ACC112 (cell line): ENCODE data around the gene CPSF4L.

Experiments used
- H2AFZ ChIP-seq: fragments of 200-600 bp; sonication (generic); one replicate; pipeline ENCODE4 v1.6.0; 2017; ENCODE audit warnings: antibody characterized with exemption, low read length; ENCODE audit not compliant: unreplicated experiment
- H3K27ac ChIP-seq: fragments of 200-600 bp; sonication (generic); 2 replicates; pipeline ENCODE4 v1.5.1; 2014; ENCODE audit warnings: low read depth, mild to moderate bottlenecking, antibody characterized with exemption, low read length, moderate library complexity
- H3K27me3 ChIP-seq: fragments of 200-600 bp; sonication (generic); 2 replicates; pipeline ENCODE4 v1.6.1; 2014; ENCODE audit warnings: mild to moderate bottlenecking, antibody characterized with exemption, low read length, moderate library complexity, mixed read lengths; ENCODE audit not compliant: insufficient read depth
- H3K36me3 ChIP-seq: fragments of 200-600 bp; sonication (generic); 2 replicates; pipeline ENCODE4 v1.6.1; 2016; ENCODE audit warnings: mild to moderate bottlenecking, antibody characterized with exemption, low read length, moderate library complexity, mixed read lengths; ENCODE audit not compliant: insufficient read depth
- H3K4me1 ChIP-seq: fragments of 200-600 bp; sonication (generic); one replicate; pipeline ENCODE4 v1.6.1; 2016; ENCODE audit warnings: low read length, mixed read lengths; ENCODE audit not compliant: insufficient read depth, unreplicated experiment, control insufficient read depth
- H3K4me3 ChIP-seq: fragments of 200-600 bp; sonication (generic); 2 replicates; pipeline ENCODE4 v1.5.1; 2014; ENCODE audit warnings: mild to moderate bottlenecking, low read depth, low read length
- H3K79me2 ChIP-seq: fragments of 200-600 bp; sonication (generic); one replicate; pipeline ENCODE4 v1.6.0; 2016; ENCODE audit warnings: low read length; ENCODE audit not compliant: control insufficient read depth, unreplicated experiment, insufficient read depth

CPSF4L gene

GRCh38 chr17:73215447-73215846 lies 46.2 kb downstream of the CPSF4L start:
- Histone ChIP-seq H2AFZ (no peak overlapping the region), H3K27ac (no peak overlapping the region), H3K79me2 (peaks cover 12% of the 10 kb centered on the region), H3K4me3 (no peak overlapping the region), H3K4me1 (no peaks in the 10 kb centered on the region), H3K27me3 (no peaks in the 10 kb centered on the region), H3K36me3 (no peaks in the 10 kb centered on the region)

DNA sequence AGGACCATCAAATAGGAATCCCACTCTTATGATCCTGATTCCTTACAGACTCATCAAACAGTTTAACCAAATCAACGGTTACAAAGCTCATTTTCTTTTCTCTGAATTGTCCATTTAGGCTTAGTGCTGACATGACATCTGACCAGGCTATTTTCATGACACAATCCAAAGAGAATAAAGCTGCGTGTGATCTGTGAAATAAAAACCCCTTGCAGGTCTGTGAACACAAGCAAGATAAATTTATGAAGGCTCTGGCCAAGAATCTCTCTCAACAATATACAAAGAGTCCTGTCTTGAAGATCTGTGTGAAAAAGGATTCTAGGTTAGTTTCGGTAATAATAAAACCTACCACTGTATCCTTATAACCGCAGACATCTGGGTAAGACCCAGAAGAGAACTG lies 46.8 kb downstream of the CPSF4L start:
- Histone ChIP-seq H3K27ac (no peak overlapping the region), H3K36me3 (no peaks in the 10 kb centered on the region), H3K4me3 (no peak overlapping the region), H3K27me3 (no peaks in the 10 kb centered on the region), H3K4me1 (no peaks in the 10 kb centered on the region), H3K79me2 (peaks cover 7% of the 10 kb centered on the region), H2AFZ (no peak overlapping the region)

- Histone ChIP-seq H3K27me3 (no peaks in the 10 kb centered on the region), H3K36me3 (no peaks in the 10 kb centered on the region), H3K79me2 (peaks cover 12% of the 10 kb centered on the region), H3K4me1 (no peaks in the 10 kb centered on the region), H2AFZ (no peak overlapping the region), H3K27ac (no peak overlapping the region), H3K4me3 (no peak overlapping the region)
Measured at GRCh38 chr17:73214008-73214407, 47.7 kb downstream of the CPSF4L start.

GRCh38 chr17:73211745-73212144 lies 49.9 kb downstream of the CPSF4L start:
- Histone ChIP-seq H3K4me1 (no peaks in the 10 kb centered on the region), H3K36me3 (peaks cover 16% of the 10 kb centered on the region; the same call in 1 of the 2 replicates), H3K27me3 (no peaks in the 10 kb centered on the region), H3K79me2 (peaks cover 12% of the 10 kb centered on the region), H3K4me3 (no peak overlapping the region), H3K27ac (no peak overlapping the region), H2AFZ (no peak overlapping the region)

- no peaks in the 10 kb centered on the region for H3K4me1 ChIP-seq
- H3K36me3 ChIP-seq, result peaks cover 30% of the 10 kb centered on the region
- H3K79me2 ChIP-seq, result peaks cover 12% of the 10 kb centered on the region
- H3K4me3 ChIP-seq, result no peak overlapping the region
- no peak overlapping the region for H3K27ac ChIP-seq
- no peaks in the 10 kb centered on the region for H3K27me3 ChIP-seq
- H2AFZ ChIP-seq, result no peak overlapping the region
Measured at GRCh38 chr17:73210002-73210678, 51.5 kb downstream of the CPSF4L start.

DNA sequence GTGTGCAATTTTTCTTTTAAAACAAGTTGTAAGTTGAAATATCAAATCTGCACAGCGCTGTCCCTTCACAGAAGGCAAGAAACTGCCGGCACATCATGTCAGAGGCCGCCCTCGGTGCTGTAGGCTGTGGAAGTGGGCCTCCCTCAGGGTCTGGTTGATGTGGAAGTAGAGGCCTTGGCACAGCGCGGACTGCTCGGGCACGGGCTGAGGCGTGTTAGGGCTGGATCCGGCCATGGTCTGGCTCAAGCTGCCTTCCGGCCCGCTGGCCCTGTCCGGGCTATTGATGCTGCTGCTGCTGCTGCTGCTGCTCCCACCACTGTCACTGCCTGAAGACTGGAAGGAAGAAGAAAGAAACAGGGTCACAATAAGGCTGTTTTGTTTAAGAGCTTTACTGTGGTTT lies 52.2 kb downstream of the CPSF4L start:
- H3K4me3 ChIP-seq, result no peak overlapping the region
- H3K79me2 ChIP-seq, result peaks cover 8% of the 10 kb centered on the region
- no peaks in the 10 kb centered on the region for H3K4me1 ChIP-seq
- H3K27me3 ChIP-seq, result no peaks in the 10 kb centered on the region
- no peak overlapping the region for H3K27ac ChIP-seq
- H2AFZ ChIP-seq, result no peak overlapping the region
- H3K36me3 ChIP-seq, result peaks cover 30% of the 10 kb centered on the region

DNA sequence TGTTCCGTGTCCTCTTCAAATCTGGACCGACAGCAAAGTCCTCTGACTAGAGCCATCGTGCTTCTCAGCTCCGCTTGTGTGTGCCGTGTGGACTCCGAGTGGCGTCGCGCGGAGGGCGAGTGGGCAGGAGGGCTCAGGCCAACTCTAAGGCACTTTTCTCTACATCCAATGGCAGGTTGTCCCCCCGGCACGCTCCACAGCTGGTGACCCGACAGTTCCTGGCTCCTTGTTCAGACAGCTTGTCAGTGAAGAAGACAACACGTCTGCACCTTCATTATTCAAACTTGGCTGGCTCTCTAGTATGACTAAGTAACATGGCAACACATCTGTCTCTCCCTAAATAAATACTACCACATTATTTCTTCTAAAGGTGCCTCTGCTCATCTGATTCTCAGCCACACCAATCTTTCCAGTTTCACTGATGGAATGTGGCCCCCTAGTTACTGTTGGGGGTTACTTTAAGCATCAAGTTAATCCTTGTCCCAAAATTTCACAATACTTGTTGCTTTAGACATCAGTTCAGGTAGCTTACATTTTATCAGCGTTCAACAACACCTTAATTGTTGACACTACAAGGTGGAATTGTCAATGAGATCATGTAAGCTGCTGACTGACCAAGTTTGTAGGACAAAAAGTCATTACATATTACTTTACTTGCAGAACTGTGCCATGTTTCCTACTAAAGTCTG lies 53.4 kb downstream of the CPSF4L start:
- peaks cover 5% of the 10 kb centered on the region for H3K79me2 ChIP-seq
- no peak overlapping the region for H3K4me3 ChIP-seq
- no peaks in the 10 kb centered on the region for H3K27me3 ChIP-seq
- peaks cover 6% of the 10 kb centered on the region for H3K4me1 ChIP-seq
- no peak overlapping the region for H3K27ac ChIP-seq
- H3K36me3 ChIP-seq, result peaks cover 36% of the 10 kb centered on the region
- no peak overlapping the region for H2AFZ ChIP-seq

DNA sequence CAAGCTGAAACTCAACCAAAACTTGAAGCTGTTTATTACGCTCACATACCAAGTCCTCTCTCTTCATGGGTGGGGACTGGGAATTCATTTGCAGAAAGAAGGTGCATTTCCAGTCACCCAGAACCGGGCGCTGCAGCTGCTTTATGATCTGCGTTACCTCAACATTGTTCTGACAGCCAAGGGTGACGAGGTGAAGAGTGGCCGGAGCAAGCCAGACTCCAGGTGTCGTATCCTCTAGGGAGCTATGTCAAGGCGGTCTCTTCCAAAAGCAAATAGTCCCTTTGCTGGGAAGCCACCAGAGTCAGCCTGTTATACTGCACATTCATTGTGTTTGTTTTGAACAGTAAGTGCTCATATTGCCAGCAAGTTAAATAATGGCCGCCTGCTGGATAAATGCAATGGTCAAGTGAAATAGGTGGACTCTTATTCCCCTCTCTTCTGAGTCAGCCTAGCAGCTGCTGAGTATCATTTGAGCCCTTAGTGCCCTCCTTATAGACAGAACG lies 56.2 kb downstream of the CPSF4L start:
- no peak overlapping the region for H3K27ac ChIP-seq

GRCh38 chr17:73203788-73204479 lies 57.7 kb downstream of the CPSF4L start:
- H3K36me3 ChIP-seq, result peaks cover 67% of the 10 kb centered on the region
- no peak overlapping the region for H3K4me3 ChIP-seq
- H3K27ac ChIP-seq, result no peak overlapping the region

More for the DNA sequence above, 56.2 kb downstream of the CPSF4L start:
- H3K4me1 ChIP-seq, result peaks cover 11% of the 10 kb centered on the region
- H2AFZ ChIP-seq, result no peak overlapping the region
- peaks cover 55% of the 10 kb centered on the region for H3K36me3 ChIP-seq
- peaks cover 8% of the 10 kb centered on the region for H3K79me2 ChIP-seq
- no peaks in the 10 kb centered on the region for H3K27me3 ChIP-seq
- H3K4me3 ChIP-seq, result no peak overlapping the region

DNA sequence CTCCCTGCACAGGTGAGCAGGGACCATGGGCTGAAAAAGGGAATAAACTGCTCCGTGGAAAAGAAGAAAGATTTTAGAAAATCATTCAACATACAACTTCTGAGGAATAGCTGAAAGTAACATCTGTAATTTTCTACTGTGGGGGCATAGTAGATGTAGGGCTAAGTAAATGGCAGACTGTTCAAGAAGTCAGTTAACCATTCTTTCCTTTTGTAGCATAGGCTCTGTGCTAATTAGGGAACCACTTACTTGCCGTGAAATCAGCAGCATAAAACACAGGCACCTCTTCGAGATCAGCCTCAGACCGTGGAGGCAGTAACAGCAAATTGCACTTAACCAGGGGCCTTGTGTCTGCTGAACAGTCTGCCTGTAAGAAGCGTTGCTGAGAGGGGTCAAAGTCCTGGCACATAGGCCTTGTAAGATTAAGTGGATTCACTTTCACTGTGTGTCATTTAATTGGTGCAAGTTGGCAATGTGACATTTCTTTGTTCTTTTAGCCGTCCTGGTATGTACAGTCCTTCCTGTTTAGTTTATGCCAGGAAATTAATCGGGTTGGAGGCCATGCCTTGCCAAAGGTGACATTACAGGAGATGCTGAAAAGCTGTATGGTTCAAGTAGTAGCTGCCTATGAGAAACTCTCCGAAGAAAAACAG lies 58.4 kb downstream of the CPSF4L start:
- Histone ChIP-seq H3K27me3 (no peaks in the 10 kb centered on the region), H3K79me2 (peaks cover 3% of the 10 kb centered on the region), H3K36me3 (peaks cover 70% of the 10 kb centered on the region), H2AFZ (no peak overlapping the region), H3K4me3 (no peak overlapping the region), H3K27ac (no peak overlapping the region), H3K4me1 (peaks cover 11% of the 10 kb centered on the region)

More at GRCh38 chr17:73203788-73204479, 57.7 kb downstream of the CPSF4L start:
- Histone ChIP-seq H3K79me2 (peaks cover 3% of the 10 kb centered on the region), H3K27me3 (no peaks in the 10 kb centered on the region), H3K4me1 (peaks cover 11% of the 10 kb centered on the region), H2AFZ (no peak overlapping the region)
